Stimulated activated CD8-positive, alpha-beta memory T cell treated with anti-CD3 and anti-CD28 coated beads, Interleukin-12 subunit alpha, Interleukin-12 subunit beta, amount 100 ng/mL, for 4 hours (primary cell): Measurements from ENCODE around the gene FAM161A.

Source experiments
- DNase-seq: peaks from one replicate; pipeline ENCODE4 v3.0.0-alpha.2; 2020; ENCODE audit warnings: low read depth

FAM161A gene

DNA sequence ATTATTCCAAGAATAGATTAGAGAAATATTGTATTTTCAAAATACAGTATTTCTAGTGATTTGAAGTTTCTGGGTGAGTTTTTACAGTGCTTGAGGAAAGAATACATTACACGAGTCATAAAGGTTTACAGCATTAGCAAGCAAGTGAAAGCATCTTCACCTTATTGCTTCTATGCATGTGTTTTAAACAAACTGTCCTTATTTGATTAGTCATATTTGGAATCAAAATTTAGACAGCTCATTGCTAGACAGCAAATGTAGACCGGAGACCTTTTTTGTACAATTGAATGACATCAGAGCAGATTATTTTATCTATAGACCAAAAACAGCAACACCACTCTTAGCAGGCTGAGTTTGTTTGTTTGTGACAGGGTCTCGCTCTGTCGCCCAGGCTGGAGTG lies 69.2 kb downstream of the FAM161A start:
- DNase-seq, result no peak

DNA sequence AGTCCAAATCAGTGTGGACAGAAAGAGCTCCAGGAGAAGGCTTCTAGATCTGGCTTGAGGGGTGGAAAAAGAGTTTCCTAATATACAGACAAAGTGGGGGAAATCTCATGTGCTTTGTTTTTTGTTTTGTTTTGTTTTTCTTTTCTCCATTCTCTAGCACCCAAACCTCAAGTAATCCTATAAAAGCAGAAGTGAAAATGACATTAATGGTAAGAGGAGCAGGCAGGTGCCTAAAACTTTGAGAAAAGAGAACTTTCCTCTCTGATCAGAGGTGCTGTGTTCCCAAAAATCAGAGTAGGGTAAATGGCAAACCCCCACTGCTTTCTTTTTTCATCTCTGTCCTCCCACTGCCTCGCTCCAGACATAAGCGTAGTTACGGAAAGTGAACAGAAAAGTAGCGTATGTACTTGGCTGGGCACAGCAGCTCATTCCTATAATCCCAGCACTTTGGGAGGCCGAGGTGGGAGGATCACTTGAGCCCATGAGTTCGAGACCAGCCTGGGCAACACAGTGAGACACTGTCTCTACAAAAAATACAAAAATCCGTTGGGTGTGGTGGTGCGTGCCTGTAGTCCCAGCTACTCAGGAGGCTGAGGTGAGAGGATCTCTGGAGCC lies 77.8 kb downstream of the FAM161A start:
- DNase-seq, result no peak
